ENCODE data around the gene UPK3BL1.
"Not testable (repeated sequence)": the region's sequence is repeated elsewhere in the genome, so short reads cannot be mapped to it uniquely, and the experiment has no call there.

GRCh38 chr7:102673447-102674067 lies 31.0 kb upstream of the UPK3BL1 start:
- not testable (repeated sequence) for TF ChIP-seq CTCF, EP300, POLR2A, POLR2AphosphoS5 (IDR thresholded peaks at IDR 0.05)
